Measurements from ENCODE around the gene BCL2L2.
"Not testable (repeated sequence)": the region's sequence is repeated elsewhere in the genome, so short reads cannot be mapped to it uniquely, and the experiment has no call there.

BCL2L2 gene

GRCh38 chr14:23323838-23324454 is 17.3 kb downstream of the BCL2L2 start:
- TF ChIP-seq, protein P1, sequence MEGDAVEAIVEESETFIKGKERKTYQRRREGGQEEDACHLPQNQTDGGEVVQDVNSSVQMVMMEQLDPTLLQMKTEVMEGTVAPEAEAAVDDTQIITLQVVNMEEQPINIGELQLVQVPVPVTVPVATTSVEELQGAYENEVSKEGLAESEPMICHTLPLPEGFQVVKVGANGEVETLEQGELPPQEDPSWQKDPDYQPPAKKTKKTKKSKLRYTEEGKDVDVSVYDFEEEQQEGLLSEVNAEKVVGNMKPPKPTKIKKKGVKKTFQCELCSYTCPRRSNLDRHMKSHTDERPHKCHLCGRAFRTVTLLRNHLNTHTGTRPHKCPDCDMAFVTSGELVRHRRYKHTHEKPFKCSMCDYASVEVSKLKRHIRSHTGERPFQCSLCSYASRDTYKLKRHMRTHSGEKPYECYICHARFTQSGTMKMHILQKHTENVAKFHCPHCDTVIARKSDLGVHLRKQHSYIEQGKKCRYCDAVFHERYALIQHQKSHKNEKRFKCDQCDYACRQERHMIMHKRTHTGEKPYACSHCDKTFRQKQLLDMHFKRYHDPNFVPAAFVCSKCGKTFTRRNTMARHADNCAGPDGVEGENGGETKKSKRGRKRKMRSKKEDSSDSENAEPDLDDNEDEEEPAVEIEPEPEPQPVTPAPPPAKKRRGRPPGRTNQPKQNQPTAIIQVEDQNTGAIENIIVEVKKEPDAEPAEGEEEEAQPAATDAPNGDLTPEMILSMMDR (conservative IDR thresholded peaks at IDR 0.05) = no peak
- H3K27ac ChIP-seq = 0 out of 2 replicates have a peak overlapping the region, but pooled peaks have one; percentile 94

DNA sequence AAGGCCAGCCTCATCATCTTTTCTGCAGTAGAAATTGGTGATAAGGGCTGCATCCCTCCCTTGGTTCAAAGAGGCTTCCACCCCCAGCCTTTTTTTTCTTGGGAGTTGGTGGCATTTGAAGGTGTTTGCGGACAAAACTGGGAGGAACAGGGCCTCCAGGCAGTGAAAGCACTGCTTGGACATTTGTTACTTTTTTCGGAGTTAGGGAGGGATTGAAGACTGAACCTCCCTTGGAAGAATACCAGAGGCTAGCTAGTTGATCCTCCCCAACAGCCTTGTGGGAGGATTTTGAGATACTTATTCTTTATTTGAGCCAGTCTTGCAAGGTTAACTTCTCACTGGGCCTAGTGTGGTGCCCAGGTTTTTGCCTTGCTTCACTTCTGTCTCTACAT is 17.8 kb downstream of the BCL2L2 start:
- TF ChIP-seq, protein P1 (conservative IDR thresholded peaks at IDR 0.05) = no peak
- no peak overlapping the region for H3K27ac ChIP-seq

DNA sequence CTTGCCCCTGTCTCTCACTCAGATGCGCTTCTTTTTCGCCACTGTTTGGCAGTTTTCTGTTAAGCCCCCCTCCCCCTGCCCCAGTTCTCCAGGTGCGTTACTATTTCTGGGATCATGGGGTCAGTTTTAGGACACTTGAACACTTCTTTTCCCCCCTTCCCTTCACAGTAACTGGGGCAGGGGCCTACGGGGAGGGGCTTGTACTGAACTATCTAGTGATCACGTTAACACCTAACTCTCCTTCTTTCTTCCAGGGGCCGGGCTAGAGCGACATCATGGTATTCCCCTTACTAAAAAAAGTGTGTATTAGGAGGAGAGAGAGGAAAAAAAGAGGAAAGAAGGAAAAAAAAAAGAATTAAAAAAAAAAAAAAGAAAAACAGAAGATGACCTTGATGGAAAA is 18.4 kb downstream of the BCL2L2 start:
- TF ChIP-seq, protein P1 (conservative IDR thresholded peaks at IDR 0.05) = no peak

DNA sequence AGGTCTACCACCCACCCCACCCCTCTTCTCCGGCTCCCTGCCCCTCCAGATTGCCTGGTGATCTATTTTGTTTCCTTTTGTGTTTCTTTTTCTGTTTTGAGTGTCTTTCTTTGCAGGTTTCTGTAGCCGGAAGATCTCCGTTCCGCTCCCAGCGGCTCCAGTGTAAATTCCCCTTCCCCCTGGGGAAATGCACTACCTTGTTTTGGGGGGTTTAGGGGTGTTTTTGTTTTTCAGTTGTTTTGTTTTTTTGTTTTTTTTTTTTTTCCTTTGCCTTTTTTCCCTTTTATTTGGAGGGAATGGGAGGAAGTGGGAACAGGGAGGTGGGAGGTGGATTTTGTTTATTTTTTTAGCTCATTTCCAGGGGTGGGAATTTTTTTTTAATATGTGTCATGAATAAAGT is 19.1 kb downstream of the BCL2L2 start:
- not testable (repeated sequence) for H3K27ac ChIP-seq

More for the DNA sequence above, 18.4 kb downstream of the BCL2L2 start:
- H3K27ac ChIP-seq = no peak overlapping the region

DNA sequence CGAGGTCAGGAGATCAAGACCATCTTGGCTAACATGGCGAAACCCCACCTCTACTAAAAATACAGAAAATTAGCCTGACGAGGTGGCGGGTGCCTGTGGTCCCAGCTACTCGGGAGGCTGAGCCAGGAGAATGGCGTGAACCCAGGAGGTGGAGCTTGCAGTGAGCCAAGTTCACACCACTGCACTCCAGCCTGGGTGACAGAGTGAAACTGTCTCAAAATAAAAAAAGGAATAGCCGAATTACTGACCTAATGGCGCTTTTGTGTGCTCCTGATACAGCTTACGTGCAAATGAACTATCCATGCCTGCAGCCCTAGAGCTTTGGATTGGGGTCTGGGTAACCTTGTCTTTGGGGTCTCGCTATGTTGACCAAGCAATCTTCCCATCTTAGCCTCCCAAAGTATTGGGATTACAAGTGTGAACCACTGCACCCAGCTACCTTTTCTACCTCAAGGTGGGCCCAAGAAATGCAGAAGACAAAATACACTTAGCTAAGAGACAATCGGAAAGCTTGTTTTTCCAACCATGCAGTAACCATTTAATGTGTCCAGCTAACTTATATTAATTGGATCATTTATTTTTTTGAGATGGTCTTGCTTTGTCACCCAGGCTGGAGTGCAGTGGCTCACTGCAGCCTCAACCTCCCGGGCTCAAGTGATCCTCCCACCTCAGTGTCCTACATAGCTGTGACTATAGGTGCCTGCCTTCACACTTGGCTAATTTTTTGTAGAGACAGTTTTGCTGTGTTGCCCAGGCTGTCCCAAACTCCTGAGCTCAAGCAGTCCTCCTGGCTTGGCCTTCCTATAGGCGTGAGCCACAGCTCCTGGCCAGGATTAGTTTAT is 20.1 kb downstream of the BCL2L2 start:
- H3K27ac ChIP-seq = no peak overlapping the region
- TF ChIP-seq, protein P1 (conservative IDR thresholded peaks at IDR 0.05) = no peak

DNA sequence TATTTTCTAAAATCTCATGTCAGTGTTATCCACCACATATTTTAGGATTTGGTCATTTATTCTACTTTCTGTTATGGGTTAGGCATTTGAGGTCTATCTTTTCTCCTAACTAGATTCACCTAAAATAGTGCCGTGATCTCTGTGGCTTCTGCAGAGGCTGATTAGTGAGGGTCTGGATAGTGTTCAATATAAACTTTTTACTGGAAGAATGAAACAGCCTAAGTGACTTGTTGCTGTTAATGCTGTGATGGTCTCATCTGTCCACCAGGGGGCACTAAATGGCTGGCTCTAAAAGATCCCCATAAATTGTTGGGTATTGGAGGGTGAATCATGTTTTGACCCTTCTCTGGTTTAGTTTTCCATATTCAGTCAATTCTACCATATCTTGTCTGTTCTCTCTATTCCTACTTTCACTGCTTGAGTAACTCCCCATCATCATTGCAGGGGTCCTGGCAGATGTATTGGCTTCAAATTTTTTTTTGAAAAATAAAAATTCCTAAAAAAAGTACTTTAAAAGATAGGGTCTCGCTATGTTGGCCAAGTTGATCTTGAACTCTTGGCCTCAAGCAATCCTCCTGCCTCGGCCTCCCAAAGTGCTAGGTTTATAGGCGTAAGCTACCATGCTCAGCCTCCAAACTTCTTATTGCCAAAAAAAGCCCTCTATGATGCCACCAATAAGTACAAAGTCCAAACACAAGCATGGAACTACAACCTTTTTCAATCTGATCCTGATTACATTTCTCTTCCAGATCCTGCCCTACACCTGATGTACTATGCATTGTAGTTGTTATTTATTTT is 21.5 kb downstream of the BCL2L2 start:
- H3K27ac ChIP-seq = peak overlapping the region; percentile 59
- TF ChIP-seq, protein P1 (conservative IDR thresholded peaks at IDR 0.05) = peak; percentile 86

GRCh38 chr14:23335623-23336022 is 29.0 kb downstream of the BCL2L2 start:
- TF ChIP-seq, protein P1 (conservative IDR thresholded peaks at IDR 0.05) = no peak

More at GRCh38 chr14:23335623-23336022, 29.0 kb downstream of the BCL2L2 start:
- no peak overlapping the region for H3K27ac ChIP-seq
